HCEC 1CT (cell line): ENCODE results near the gene ARSI.

Source experiments
- DNase-seq: peaks from one replicate; pipeline ENCODE4 v3.0.0-alpha.2; 2017

The ARSI gene

DNA sequence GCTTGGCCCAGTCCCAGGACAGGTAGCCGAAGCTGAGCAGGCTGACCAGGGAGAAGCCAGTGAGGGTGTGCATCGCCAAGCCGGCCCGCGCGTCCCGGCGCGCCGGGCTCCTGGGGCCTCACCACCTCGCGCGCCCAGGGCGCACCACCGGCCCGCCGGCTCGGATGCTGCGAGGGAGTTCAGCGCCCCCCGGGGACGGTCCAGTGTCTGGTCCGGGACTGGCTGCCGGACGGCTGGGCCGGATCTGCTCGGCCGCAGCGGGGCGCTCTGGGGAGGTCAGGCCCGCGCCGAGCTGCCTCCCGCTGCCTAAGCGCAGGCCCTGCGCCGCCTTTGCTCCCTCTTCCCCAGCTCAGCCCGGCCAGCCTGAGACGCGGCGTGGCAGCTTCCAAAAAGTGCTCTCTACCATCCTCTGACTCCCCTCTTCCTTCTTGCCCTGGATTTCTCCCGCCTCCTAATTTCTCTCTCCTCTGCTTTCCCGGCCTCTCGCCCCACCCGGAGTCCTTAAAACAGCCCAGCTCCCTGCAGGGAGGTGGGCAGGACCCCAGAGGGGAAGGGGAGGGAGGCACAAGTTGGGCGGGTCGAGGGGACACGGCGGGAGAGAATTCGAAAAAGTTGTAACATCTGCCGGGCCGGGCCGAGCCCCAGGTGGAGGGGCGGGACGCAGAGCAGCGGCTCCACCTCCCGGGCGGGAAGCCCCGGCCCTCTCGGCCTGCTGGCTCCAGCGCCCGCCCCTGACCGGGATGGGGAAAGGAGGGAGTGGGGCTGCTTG is at the start of gene ARSI:
Gene ARSI, minus strand, starts transcription at position 605 of the 769 bp plus-strand sequence. Its CDS starts 532 bp downstream, at position 73.
- DNase-seq: peak; percentile 56

GRCh38 chr5:150350524-150351344 is 48.0 kb upstream of the ARSI start:
- DNase-seq: peak; percentile 69

GRCh38 chr5:150349681-150350275 is 47.1 kb upstream of the ARSI start:
- DNase-seq: no peak

- no peak for DNase-seq
Observed at GRCh38 chr5:150347451-150347850, 44.7 kb upstream of the ARSI start.

DNA sequence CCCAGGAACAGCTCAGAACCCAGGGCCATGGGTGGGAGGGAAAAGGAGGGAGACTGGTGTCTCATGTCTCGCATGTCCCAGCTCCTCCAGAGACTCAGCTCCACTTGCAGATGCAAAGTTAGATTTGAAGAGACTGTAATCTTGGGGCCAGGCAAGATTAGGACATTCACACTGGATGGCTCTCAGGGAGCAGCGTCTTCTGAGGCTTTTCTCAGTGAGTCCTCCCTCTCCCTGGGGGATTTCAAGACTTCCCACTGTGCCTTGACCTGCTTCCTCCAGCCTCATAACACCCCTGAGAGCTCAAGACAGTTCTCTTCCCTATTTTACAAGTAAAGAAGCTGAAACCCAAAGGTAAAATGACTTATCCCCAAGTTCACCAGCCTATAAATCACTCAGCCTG is 44.3 kb upstream of the ARSI start:
- no peak for DNase-seq

DNA sequence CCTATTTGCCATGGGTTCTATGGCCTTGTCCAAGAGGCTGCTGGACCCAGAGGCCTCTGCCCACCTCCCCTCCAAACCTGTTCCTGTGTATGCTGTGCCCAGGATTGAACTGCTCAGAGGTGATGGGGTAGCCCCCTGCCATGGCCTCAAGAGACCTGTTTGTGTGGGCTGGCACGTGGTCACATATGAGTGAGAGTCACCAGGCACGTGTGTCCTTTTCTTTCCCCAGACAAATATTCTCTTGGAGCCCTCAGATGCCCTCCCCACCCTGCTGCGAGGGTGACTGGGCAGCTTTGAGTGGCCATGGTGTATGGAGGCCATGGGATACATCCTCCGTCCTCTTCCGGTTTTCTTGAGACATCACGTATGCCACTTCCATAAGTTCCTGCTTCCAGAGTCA is 43.9 kb upstream of the ARSI start:
- DNase-seq: no peak

DNA sequence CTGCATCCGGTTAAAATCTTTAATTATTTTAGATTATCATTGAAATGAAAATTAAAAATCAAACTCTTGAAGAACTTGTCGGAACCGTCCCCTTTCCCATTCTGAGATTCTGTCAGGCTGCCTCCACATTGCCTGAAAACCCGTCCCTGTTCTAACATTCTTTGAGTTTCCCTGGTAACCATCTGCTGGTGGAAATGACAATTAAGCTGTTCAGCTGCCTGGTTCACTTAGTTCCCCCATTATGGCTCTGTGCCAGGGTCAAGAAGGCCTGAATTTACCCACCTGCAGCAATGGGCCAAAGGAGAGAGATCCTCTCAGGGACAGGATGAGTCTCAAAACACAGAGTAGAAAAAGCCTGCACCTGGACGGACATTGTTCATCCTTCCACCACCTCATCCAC is 43.0 kb upstream of the ARSI start:
- no peak for DNase-seq

DNA sequence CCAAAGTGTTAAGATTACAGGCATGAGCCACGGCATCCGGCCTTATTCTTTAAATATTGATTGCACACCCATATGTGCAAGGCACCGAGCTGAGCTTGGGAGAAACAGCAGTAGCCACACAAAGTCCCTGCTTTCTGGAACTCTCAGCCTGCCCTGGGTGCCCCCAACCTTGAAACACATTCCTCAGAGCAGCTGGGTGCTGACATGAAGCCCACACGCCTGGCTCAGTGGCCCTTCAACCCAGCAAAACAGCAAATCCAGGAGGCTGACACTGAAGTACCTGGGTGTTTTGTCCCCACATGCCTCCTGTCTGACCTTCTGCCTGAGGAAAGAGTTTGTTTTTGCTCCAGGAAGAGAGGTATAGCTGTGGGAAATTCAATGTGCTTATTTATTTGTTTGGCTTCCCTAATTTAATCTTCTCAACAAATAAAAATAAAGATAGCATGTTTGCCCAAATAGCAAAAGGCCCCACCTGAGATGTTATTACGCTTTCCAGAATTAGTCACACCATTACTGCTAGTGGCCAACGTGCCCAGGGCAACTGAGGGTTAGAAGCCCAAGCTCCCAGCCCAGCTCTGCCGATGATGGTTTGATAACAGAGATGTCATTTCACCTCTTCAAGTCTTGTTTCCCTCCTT is 41.4 kb upstream of the ARSI start:
- no peak for DNase-seq

DNA sequence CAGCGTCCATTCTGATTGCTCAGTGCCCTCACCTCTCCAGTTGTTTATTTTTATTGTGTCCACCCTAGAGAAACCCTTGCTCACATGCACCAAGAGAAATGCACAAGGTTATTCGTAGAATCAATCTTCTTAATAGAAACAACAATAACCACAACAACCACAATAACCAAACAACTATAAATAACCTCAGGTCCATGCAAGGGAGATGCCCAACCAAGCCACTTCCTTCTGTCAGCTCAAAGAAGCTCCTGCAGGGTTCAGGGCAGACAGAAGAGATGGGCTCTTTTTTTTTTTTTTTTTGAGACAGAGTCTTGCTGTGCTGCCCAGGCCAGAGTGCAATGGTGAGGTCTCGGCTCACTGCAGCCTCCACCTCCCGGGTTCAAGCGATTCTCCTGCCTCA is 39.9 kb upstream of the ARSI start:
- DNase-seq: no peak

DNA sequence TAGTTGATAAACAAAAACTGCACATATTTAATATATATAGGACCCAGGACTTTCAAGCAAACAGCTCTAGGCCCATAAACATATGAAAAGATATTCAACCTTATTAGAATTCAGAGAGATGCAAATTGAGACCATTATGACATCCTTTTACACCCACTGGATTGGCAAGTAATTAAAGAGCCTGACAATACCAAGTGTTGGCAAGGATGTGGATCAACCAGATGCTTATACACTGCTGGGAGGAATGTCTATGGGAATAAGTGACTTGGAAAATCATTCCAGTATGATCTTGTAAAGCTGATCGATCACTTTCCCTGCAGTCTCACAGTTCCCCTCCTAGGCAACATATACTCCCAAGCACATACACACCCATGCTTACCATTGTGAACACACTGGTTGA is 39.3 kb upstream of the ARSI start:
- DNase-seq: no peak

DNA sequence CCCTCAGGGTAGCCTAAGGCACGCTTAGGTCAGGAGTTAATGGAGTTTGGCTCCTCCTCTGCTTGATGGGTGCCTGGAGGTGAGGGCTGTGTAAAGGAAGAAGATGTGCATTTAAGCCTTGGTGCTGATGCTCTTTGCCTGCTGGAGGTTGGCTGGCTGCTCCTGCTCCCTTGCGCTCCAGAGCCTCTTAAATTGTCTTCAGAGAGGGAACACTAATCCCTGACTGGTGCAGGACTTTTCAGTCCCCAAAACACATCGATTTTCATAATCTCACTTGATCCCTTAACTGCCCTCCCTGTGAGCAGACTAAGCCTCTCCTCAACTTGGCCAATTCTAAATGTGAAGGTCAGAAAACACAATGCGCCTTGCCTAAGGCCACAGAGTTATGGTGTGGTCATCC is 38.6 kb upstream of the ARSI start:
- no peak for DNase-seq

DNA sequence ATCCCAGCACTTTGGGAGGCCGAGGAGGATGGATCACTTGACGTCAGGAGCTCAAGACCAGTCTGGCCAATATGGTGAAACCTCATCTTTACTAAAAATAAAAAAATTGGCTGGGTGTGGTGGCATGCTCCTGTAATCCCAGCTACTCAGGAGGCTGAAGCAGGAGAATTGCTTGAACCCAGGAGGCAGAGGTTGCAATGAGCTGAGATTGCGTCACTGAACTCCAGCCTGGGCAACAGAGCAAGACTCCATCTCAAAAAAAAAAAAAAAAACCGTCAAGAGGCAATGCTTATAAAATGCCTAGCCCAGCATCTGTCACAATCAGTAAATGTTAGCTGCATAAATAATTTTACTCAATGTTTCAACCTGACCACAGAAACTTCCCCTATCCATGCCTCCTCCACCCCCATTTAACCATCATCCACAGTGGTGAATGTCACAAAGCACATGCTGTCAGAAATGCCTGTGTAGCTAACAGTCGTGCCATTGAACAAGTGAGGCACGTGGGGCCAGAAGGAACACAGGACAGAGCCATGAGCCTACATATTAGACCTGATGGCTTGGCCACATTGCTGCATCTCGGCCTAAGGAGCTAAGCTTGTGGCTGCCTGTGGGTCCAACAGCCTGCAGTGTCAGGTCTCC is 38.0 kb upstream of the ARSI start:
- no peak for DNase-seq

GRCh38 chr5:150339841-150340240 is 37.1 kb upstream of the ARSI start:
- DNase-seq: no peak

- DNase-seq: no peak
Observed at GRCh38 chr5:150339165-150339564, 36.5 kb upstream of the ARSI start.

- DNase-seq: no peak
Observed at GRCh38 chr5:150338546-150338945, 35.8 kb upstream of the ARSI start.

DNA sequence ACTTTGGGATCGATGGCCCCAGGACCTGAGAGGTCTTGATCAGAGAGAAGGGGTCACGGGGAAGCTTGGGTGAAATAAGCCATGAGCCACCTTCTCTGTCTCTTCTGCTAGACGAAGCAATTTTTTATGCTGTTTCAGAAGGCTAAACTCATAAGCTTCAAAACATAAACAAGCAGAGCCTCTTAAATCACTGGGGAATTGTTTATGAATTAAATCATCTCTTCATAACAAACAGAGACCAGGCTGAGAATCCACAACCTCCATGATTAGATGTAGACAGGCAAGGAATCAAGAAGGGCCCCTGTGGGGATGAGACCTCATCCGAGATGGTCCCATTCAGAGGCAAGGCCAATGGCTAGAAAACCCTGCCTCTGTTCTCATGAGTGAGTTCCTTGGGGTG is 33.1 kb upstream of the ARSI start:
- DNase-seq: no peak

DNA sequence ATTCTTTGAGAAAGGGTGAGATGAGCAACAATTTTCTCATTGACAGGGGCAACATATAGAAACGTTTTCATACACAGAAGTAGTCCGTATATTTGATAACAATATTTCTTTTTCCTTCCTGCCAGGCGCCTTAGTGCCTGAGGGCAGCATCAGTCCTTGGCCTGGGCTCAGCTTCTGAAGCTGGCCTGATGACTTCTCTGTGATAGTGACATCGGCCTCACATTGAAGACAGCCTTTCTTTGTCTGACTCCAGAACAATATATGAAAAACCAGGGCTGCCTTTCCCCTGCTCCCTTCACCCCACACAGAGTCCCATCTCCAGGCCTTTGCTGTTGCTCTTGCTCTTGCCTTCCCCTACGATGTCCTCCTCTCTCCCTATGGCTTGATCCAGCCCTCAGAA is 30.7 kb upstream of the ARSI start:
- DNase-seq: no peak

DNA sequence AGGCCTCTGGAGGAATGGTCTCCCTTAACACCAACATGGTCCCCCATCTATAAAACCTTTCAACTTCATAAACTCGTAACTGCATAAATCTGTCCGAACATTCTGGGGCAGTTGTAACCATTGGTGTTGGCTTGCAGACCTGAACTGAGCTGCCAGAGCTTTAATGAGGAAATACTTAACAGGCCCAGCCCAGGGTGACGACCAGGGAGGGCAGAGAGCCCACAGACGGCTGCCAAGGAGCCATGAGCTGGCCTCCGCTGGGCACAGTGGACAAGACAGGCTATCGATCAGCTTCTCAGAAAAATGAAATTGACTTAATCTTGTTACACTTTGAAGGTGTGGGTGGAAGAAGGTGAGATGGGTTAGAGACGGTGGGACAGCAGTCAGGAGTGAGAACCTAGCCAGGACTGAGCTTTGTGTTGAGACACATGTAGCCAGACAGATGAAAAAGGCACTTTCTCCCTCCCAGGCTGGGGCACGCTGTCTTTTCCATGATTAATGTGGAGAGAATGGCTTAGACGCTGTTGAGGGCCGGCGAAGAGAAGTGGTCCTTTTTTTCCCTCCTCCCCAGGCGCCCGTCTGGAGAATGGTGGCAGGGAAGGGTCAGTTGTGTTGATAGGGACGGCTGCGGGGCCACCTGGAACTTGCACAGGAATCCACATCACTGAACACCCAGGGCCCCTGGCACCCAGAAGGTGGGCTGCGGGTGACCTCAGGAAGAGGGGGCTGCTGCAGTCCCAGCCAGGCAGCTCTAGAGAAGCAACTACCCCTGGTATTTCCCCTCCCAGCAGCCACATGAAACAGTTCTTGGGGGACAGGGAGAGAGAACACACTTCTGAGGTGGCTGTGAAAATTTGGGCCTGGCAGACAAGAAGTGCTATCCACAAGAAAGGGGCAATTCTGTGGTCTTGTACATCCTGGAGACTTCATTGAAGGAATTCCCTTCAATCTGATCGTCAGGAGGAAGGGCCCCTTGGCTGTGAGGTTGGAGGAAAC is 27.5 kb upstream of the ARSI start:
- no peak for DNase-seq

GRCh38 chr5:150329038-150329437 is 26.3 kb upstream of the ARSI start:
- DNase-seq: no peak

- DNase-seq: no peak
Observed at GRCh38 chr5:150328515-150328914, 25.8 kb upstream of the ARSI start.

GRCh38 chr5:150327139-150327538 is 24.4 kb upstream of the ARSI start:
- DNase-seq: no peak

- DNase-seq: no peak
Observed at GRCh38 chr5:150326707-150327106, 24.0 kb upstream of the ARSI start.
